ENCODE results near the gene LARP6.

LARP6 gene

GRCh38 chr15:70793694-70794093 is 60.3 kb downstream of the LARP6 start:
- no peak overlapping the region for H3K27ac ChIP-seq
- H3K4me3 ChIP-seq (ENCODE audit: low read depth, low read length) = no peak overlapping the region
- H3K36me3 ChIP-seq = no peaks in the 10 kb centered on the region
- no peak for TF ChIP-seq CTCF (IDR thresholded peaks at IDR 0.05; ENCODE audit: low read depth, low read length)
- no peaks in the 10 kb centered on the region for H3K27me3 ChIP-seq (ENCODE audit: insufficient read depth, low read depth, severe bottlenecking)
- H3K9me3 ChIP-seq (ENCODE audit: severe bottlenecking) = no peaks in the 10 kb centered on the region
- no peak for DNase-seq

GRCh38 chr15:70792171-70792573 is 61.8 kb downstream of the LARP6 start:
- DNase-seq = no peak
- H3K36me3 ChIP-seq = no peaks in the 10 kb centered on the region
- H3K27ac ChIP-seq = no peak overlapping the region
- no peak for TF ChIP-seq CTCF (IDR thresholded peaks at IDR 0.05; ENCODE audit: low read depth, low read length)
- no peaks in the 10 kb centered on the region for H3K9me3 ChIP-seq (ENCODE audit: severe bottlenecking)
- no peak overlapping the region for H3K4me3 ChIP-seq (ENCODE audit: low read depth, low read length)
- no peaks in the 10 kb centered on the region for H3K27me3 ChIP-seq (ENCODE audit: insufficient read depth, low read depth, severe bottlenecking)

- H3K27ac ChIP-seq = no peak overlapping the region
- DNase-seq = no peak
These were observed 62.7 kb downstream of the LARP6 start for GRCh38 chr15:70791259-70791658.

GRCh38 chr15:70789213-70789612 is 64.7 kb downstream of the LARP6 start:
- Histone ChIP-seq H3K9me3 (ENCODE audit: severe bottlenecking) (no peaks in the 10 kb centered on the region), H3K36me3 (no peaks in the 10 kb centered on the region), H3K27me3 (ENCODE audit: insufficient read depth, low read depth, severe bottlenecking) (no peaks in the 10 kb centered on the region), H3K27ac (no peak overlapping the region), H3K4me3 (ENCODE audit: low read depth, low read length) (no peak overlapping the region)
- DNase-seq = no peak
- TF ChIP-seq CTCF (IDR thresholded peaks at IDR 0.05; ENCODE audit: low read depth, low read length) = no peak

More at GRCh38 chr15:70791259-70791658, 62.7 kb downstream of the LARP6 start:
- H3K36me3 ChIP-seq = no peaks in the 10 kb centered on the region
- H3K9me3 ChIP-seq (ENCODE audit: severe bottlenecking) = no peaks in the 10 kb centered on the region
- no peaks in the 10 kb centered on the region for H3K27me3 ChIP-seq (ENCODE audit: insufficient read depth, low read depth, severe bottlenecking)
- no peak overlapping the region for H3K4me3 ChIP-seq (ENCODE audit: low read depth, low read length)
- TF ChIP-seq CTCF (IDR thresholded peaks at IDR 0.05; ENCODE audit: low read depth, low read length) = no peak

GRCh38 chr15:70788114-70789049 is 65.6 kb downstream of the LARP6 start:
- no peak overlapping the region for H3K4me3 ChIP-seq (ENCODE audit: low read depth, low read length)

More at GRCh38 chr15:70788114-70789049, 65.6 kb downstream of the LARP6 start:
- Histone ChIP-seq H3K36me3 (no peaks in the 10 kb centered on the region), H3K9me3 (ENCODE audit: severe bottlenecking) (no peaks in the 10 kb centered on the region), H3K27ac (no peak overlapping the region), H3K27me3 (ENCODE audit: insufficient read depth, low read depth, severe bottlenecking) (no peaks in the 10 kb centered on the region)
- no peak for DNase-seq
- no peak for TF ChIP-seq CTCF (IDR thresholded peaks at IDR 0.05; ENCODE audit: low read depth, low read length)

All from WERI-Rb-1 (cell line).